HFF-Myc (cell line): ENCODE measurements around the gene ATAD3C.
"Not testable (repeated sequence)": the region's sequence is repeated elsewhere in the genome, so short reads cannot be mapped to it uniquely, and the experiment has no call there.

Source experiments
- DNase-seq: peaks from one replicate; pipeline ENCODE4 v3.0.0-alpha.2; 2011; ENCODE audit warnings: low read depth; ENCODE audit errors: extremely low read depth
- H3K4me3 ChIP-seq: replicated peaks from 2 replicates; pipeline ENCODE4 v1.5.1; 2011; ENCODE audit warnings: low read depth, mild to moderate bottlenecking, control low read depth, low read length
- CTCF ChIP-seq: IDR thresholded peaks from 2 replicates; pipeline ENCODE4 v1.5.1; 2012; ENCODE audit warnings: mild to moderate bottlenecking, low read depth, low read length, control low read depth; ENCODE audit errors: missing control alignments

The ATAD3C gene

DNA sequence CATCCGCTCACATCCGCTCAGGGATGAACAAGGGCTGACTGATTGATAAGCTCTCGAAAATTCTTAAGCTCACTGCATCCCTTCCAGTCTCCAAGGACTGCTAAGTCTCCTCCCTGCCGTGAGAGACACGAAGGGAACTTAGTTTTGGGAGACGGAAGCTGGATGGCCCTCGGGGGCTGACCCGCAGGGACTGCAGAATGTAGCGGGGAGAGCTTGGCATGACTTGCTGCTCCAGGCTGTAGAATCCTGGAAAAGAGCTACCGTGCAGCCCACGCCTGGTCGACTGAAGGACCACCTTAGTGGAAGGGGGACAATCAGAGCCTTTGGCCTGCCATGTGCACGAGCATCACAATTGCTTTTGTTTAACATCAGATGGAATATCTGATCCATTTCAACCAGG lies 33.7 kb upstream of the ATAD3C start:
- no peak overlapping the region for H3K4me3 ChIP-seq
- no peak for DNase-seq
- no peak for TF ChIP-seq CTCF

- not testable (repeated sequence) for H3K4me3 ChIP-seq, DNase-seq
Measured at GRCh38 chr1:1417396-1417795, 32.1 kb upstream of the ATAD3C start.

DNA sequence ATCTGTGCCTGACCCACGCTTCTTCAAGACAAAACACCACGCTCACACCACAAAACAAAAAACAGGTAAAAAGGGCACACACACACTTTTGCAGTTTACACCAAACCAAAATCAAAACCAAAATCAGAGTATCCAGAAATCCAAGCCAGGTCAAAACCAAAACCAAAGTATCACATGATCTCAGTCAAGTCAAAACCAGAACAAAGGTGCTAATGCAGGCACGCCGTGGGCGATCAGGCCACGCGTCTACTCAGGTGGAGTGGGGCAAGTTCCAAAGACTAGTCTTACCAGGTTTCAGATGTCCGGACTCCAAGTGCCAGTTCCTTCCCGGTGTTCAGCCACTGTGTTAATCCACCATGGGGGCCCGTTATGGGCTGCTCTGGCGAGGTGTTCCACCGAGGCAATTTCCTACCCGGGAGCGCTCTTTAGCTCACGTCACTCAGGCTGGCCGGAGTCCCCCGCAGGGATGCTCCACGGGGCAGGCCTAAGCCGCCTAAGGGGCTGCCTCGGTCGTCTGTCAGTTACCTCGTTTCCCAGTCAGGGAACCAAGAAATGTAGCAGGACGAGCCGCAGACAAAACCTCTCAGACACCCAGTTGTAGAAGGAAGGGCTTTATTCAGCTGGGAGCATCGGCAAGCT lies 31.5 kb upstream of the ATAD3C start:
- DNase-seq, H3K4me3 ChIP-seq: not testable (repeated sequence)

- no peak for DNase-seq
- no peak overlapping the region for H3K4me3 ChIP-seq
- no peak for TF ChIP-seq CTCF
Measured at GRCh38 chr1:1418464-1419362, 30.8 kb upstream of the ATAD3C start.

DNA sequence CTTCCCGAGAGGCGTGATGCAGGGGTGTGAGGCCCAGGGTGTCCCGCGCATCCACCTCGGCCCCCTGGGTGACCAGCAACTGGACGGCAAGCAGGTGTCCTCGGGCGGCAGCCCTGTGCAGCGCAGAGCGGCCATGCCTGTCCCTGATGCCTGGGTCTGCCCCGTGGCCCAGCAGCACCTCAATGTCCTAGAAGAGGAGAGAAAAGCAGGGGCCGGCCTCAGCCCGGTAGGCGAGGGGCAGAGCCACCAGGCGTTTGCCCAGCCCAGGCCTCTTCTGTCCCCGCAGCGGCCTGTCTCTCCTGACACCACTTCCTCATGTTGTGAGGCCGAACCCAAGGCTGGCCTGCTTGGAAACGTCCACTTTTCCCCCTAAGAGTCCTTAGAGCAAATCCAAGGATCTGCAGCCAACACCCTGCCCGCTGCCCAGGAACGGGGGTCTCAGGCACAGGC lies 30.1 kb upstream of the ATAD3C start:
- no peak overlapping the region for H3K4me3 ChIP-seq
- DNase-seq: no peak
- no peak for TF ChIP-seq CTCF

GRCh38 chr1:1419813-1420653 lies 29.5 kb upstream of the ATAD3C start:
- H3K4me3 ChIP-seq: no peak overlapping the region
- TF ChIP-seq CTCF: no peak
- DNase-seq: no peak

DNA sequence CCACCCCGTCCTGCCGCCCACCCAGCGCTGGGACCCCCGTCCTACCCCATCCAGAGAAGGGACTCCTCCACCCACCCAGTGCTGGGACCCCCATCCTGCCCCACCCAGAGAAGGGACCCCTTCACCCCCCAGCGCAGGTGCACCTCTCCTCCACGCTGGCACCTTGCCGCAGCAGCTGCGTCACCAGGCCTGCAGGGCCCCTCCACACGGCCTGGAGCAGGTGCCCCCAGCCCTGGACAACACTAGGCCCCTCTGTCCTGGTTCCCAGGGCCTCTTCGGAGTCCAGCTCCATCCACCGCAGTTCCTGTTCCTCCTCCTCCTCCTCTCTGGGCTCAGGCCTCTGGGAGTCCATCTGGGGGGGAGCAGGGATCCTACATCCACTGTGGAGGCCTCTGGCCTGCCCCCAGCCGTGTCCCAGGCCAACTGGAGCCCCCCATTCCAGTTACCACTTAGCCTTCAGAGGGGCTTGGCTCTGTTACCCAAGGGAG lies 28.8 kb upstream of the ATAD3C start:
- TF ChIP-seq CTCF: no peak
- H3K4me3 ChIP-seq: no peak overlapping the region
- no peak for DNase-seq
